HUES6 (cell line): Measurements from ENCODE around the gene SFXN5.
A peak's percentile ranks its signal among the peaks of the same experiment; 100 is the strongest.

Source experiments
- H3K27ac ChIP-seq: 2 replicates; pipeline ENCODE4 v1.7.0; 2013; ENCODE audit warnings: low read depth, mild to moderate bottlenecking, low read length, inconsistent platforms
- H3K27me3 ChIP-seq: 2 replicates; pipeline ENCODE4 v1.6.1; 2013; ENCODE audit warnings: low read length; ENCODE audit not compliant: control insufficient read depth, insufficient read depth
- H3K36me3 ChIP-seq: 2 replicates; pipeline ENCODE4 v1.6.1; 2013; ENCODE audit warnings: low read length; ENCODE audit not compliant: control insufficient read depth, insufficient read depth
- H3K4me1 ChIP-seq: 2 replicates; pipeline ENCODE4 v1.6.1; 2013; ENCODE audit warnings: low read length; ENCODE audit not compliant: control insufficient read depth, insufficient read depth
- H3K4me3 ChIP-seq: 2 replicates; pipeline ENCODE4 v1.5.1; 2013; ENCODE audit warnings: low read depth, low read length
- H3K9ac ChIP-seq: one replicate; pipeline ENCODE4 v1.6.1; 2013; ENCODE audit warnings: mild to moderate bottlenecking, low read length
- H3K9me3 ChIP-seq: 2 replicates; pipeline ENCODE4 v1.6.1; 2013; ENCODE audit warnings: low read depth, low read length; ENCODE audit not compliant: control insufficient read depth, insufficient read depth

Gene SFXN5

DNA sequence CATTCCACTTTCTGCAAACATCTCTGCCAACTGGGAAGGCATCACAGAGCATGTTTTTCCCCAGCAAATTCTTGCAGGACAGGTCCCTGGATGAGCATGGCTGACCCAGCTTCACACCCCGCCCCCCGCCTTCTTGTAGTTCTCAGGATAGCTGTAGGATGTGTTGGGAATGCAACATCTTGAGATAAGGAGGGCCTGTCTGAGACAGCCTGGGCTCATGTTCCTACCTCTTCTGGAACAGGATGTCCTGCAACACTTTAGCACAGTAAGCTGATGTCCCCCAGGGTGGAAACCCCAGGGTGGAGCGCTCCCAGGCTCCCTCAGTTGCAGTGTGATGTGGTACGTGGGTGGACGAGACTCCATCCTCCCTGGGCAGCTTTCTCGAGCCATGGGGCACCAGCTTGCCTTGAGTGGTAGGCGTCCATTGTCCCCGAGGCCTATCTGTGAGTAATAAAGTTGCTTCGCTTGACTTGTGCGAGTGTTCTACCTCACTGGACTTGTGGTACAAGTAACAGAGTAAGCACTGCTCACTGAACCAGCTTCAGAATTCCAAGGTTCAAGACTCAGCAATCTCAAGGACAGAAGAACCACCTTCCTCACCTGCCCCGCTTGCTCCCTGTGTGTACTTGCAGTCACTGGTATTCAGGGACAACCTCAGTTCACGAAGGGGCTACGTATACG, 105.6 kb downstream of the SFXN5 start:
- H3K9me3 ChIP-seq, result no peaks in the 10 kb centered on the region
- no peak overlapping the region for H3K27ac ChIP-seq
- H3K9ac ChIP-seq, result no peak overlapping the region
- 0 out of 2 replicates have a peak, but pooled peaks cover 4% of the 10 kb centered on the region for H3K27me3 ChIP-seq
- H3K4me1 ChIP-seq, result peaks cover 37% of the 10 kb centered on the region
- no peaks in the 10 kb centered on the region for H3K36me3 ChIP-seq
- H3K4me3 ChIP-seq, result no peak overlapping the region

DNA sequence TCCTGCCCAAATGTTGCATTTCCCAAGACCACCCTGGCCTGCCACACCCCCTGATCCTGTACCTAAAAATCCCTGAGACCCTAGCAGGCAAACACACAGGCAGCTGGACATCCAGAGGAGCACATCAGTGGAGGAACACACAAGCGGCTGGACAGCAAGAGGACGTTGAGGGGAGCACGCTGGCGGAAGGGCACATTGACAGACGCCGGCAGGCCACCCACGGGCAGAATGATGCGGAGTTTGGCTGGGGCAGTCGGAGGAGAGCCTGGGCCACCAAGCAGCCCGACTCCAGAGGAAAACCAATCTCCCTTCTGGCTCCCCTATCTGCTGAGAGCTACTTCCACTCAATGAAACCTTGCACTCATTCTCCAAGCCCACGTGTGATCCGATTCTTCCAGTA, 106.5 kb downstream of the SFXN5 start:
- H3K4me1 ChIP-seq, result peaks cover 40% of the 10 kb centered on the region
- no peak overlapping the region for H3K9ac ChIP-seq
- H3K9me3 ChIP-seq, result no peaks in the 10 kb centered on the region
- H3K27me3 ChIP-seq, result 0 out of 2 replicates have a peak, but pooled peaks cover 4% of the 10 kb centered on the region
- H3K4me3 ChIP-seq, result no peak overlapping the region
- H3K36me3 ChIP-seq, result no peaks in the 10 kb centered on the region
- H3K27ac ChIP-seq, result no peak overlapping the region

DNA sequence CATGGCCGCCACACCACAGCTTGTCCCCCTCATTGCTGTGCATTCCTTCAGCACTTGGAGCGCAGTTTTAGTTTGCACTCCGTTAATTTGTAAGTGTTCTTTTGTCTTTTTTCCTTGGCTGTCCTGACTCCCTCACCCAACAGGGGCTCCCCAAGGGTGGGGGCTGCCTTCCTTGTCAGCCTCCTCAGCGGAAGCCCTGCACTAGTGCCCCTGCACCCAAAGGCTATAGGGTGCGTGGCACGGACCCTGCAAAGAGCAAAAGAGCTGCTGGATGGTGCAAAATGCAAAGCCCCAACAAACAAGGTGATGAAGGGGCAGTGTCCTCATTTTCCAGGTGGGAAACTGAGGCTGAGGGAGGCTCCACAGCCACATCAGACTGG, 107.4 kb downstream of the SFXN5 start:
- H3K36me3 ChIP-seq, result no peaks in the 10 kb centered on the region
- no peak overlapping the region for H3K27ac ChIP-seq
- no peak overlapping the region for H3K4me3 ChIP-seq
- H3K9me3 ChIP-seq, result no peaks in the 10 kb centered on the region
- 0 out of 2 replicates have a peak, but pooled peaks cover 4% of the 10 kb centered on the region for H3K27me3 ChIP-seq
- no peak overlapping the region for H3K9ac ChIP-seq
- H3K4me1 ChIP-seq, result peaks cover 40% of the 10 kb centered on the region

- H3K36me3 ChIP-seq, result no peaks in the 10 kb centered on the region
- H3K27ac ChIP-seq, result no peak overlapping the region
- peaks cover 40% of the 10 kb centered on the region for H3K4me1 ChIP-seq
- peak overlapping the region; percentile 56 for H3K9ac ChIP-seq
- 0 out of 2 replicates have a peak, but pooled peaks cover 4% of the 10 kb centered on the region for H3K27me3 ChIP-seq
- no peaks in the 10 kb centered on the region for H3K9me3 ChIP-seq
- no peak overlapping the region for H3K4me3 ChIP-seq
These were observed 107.9 kb downstream of the SFXN5 start for GRCh38 chr2:72963423-72964145.

- Histone ChIP-seq H3K36me3 (no peaks in the 10 kb centered on the region), H3K27me3 (0 out of 2 replicates have a peak, but pooled peaks cover 4% of the 10 kb centered on the region), H3K9ac (peak overlapping the region; percentile 56), H3K9me3 (no peaks in the 10 kb centered on the region), H3K27ac (no peak overlapping the region), H3K4me1 (peaks cover 40% of the 10 kb centered on the region), H3K4me3 (no peak overlapping the region)
These were observed 108.6 kb downstream of the SFXN5 start for GRCh38 chr2:72962911-72963310.

- H3K27ac ChIP-seq, result no peak overlapping the region
- H3K9ac ChIP-seq, result no peak overlapping the region
- H3K27me3 ChIP-seq, result 0 out of 2 replicates have a peak, but pooled peaks cover 4% of the 10 kb centered on the region
These were observed 109.6 kb downstream of the SFXN5 start for GRCh38 chr2:72961853-72962468.

DNA sequence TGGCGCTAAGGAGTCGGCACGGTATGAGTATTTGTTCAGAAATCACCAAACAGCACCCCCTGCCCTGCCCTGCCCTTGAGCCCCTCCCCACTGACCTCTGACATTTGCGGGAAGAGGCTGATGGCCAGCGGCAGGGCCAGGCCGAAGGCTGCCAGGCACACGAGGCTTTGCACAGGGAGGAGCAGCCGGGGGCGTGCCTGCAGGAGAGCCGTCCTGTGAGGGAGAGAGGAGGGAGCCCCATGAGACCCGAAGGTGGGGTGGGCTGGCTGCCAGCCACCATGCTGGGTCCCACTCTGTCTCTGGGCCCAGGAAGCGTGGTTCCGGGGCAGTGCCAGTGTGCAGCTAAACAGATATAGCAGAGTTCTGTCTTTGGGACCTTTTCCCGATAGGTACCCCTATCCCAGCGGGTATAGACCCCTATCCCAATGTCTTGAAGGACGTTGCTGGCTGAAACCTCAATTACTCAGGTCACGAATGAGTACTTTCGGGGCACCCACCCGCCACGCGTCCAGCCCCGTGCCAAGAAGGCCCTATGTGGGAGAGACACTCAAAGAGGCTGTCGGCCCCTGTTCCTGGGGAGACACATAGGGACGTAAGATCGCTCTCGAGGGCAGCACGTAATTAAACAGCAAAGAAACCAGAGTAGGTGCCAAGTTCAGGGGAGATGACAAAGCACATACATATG, 110.3 kb downstream of the SFXN5 start:
- Histone ChIP-seq H3K9me3 (no peaks in the 10 kb centered on the region), H3K27me3 (0 out of 2 replicates have a peak, but pooled peaks cover 4% of the 10 kb centered on the region), H3K9ac (no peak overlapping the region), H3K4me1 (peaks cover 40% of the 10 kb centered on the region), H3K36me3 (no peaks in the 10 kb centered on the region), H3K27ac (0 out of 2 replicates have a peak overlapping the region, but pooled peaks have one; percentile 29), H3K4me3 (no peak overlapping the region)

More at GRCh38 chr2:72961853-72962468, 109.6 kb downstream of the SFXN5 start:
- Histone ChIP-seq H3K4me1 (peaks cover 40% of the 10 kb centered on the region), H3K36me3 (no peaks in the 10 kb centered on the region), H3K9me3 (no peaks in the 10 kb centered on the region), H3K4me3 (no peak overlapping the region)

DNA sequence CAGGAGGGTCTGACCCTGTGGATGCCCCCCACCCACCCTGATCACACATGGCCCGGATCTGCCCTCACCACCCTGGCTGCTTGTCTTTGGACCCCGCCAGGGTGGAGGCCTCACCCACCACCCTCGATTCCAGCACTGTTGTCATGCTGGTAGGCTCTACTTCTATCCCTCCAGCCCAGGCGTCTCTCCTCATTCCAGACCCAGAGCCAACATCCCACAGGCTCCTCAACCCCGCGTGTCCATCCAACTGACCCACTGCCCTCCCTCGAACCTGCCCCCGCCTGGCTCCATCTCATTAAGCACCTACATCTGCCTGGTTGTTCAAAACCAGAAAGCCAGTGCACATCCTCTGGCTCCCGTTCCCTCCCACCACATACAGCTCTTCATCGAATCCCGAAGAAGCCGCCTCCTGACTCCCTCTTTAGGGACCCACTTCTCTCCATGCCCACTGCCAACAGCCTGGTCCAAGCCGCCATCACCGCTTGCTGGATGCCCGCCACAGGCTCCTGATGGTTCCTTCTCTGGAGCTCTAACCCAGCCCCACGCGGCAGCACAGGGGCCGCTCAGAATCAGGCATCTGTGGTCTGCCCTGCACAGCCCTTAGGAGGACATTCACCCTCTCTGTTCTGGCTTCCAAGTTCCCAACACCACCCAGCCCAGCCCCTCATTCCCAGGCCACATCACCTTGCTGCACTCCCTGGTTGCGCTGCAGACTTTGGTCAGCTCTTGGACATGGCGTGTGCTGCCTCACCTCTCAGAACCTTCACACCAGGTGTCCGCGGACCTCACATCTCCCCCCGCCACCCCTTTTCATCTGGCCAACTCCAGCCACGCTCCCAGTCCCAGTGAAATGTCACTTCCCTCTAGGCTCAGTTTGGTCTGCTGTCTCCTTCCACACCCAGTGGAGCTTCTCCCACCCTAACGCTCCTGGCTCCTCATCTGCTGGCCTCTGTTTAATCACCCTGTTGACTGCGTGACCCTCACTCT, 111.2 kb downstream of the SFXN5 start:
- Histone ChIP-seq H3K9ac (no peak overlapping the region), H3K27me3 (0 out of 2 replicates have a peak, but pooled peaks cover 4% of the 10 kb centered on the region), H3K4me1 (peaks cover 40% of the 10 kb centered on the region), H3K9me3 (no peaks in the 10 kb centered on the region), H3K36me3 (no peaks in the 10 kb centered on the region), H3K27ac (0 out of 2 replicates have a peak overlapping the region, but pooled peaks have one; percentile 29), H3K4me3 (no peak overlapping the region)

GRCh38 chr2:72959554-72959953, 112.0 kb downstream of the SFXN5 start:
- H3K27me3 ChIP-seq, result 0 out of 2 replicates have a peak, but pooled peaks cover 4% of the 10 kb centered on the region
- peaks cover 37% of the 10 kb centered on the region for H3K4me1 ChIP-seq
- no peaks in the 10 kb centered on the region for H3K36me3 ChIP-seq
- no peak overlapping the region for H3K9ac ChIP-seq
- no peak overlapping the region for H3K4me3 ChIP-seq
- H3K9me3 ChIP-seq, result no peaks in the 10 kb centered on the region
- no peak overlapping the region for H3K27ac ChIP-seq
